HG03064 (cell line): Measurements from ENCODE around the gene LRP10.

Experiments used
- ATAC-seq: cut with Tn5 transposase; IDR thresholded peaks from one replicate; pipeline ENCODE4 v1.9.1; 2021; ENCODE audit warnings: low read depth; ENCODE audit not compliant: unreplicated experiment

The LRP10 gene

DNA sequence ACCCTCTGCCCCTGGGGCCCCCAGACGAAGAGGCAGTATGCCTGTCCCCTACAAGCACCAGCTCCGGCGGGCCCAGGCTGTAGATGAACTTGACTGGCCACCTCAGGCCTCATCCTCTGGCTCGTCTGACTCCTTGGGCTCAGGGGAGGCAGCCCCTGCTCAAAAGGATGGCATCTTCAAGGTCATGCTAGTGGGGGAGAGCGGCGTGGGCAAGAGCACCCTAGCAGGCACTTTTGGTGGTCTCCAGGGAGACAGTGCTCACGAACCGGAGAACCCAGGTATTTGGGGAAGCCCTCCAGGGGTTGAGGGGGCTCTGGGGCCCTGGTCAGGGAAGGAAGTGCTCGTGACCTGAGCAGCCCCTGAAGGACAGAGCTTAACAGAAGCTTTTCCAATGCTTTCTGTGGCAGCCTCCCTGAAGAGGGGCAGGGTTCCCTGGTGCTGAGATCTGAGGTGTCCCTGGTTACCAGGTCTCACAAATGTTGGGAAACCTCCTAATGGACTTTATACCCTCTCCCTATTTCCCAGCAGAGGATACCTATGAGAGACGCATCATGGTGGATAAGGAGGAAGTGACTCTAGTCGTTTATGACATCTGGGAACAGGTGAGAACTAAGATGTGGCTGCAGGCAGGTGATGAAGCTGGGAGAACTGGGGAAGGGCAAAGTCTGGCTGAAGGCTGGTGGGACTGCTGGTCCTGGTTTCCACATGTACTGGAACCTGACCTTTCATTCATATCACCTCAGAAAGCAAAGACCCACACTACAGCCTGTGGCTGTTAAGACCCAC lies 13.4 kb downstream of the LRP10 start:
- no peak for ATAC-seq

DNA sequence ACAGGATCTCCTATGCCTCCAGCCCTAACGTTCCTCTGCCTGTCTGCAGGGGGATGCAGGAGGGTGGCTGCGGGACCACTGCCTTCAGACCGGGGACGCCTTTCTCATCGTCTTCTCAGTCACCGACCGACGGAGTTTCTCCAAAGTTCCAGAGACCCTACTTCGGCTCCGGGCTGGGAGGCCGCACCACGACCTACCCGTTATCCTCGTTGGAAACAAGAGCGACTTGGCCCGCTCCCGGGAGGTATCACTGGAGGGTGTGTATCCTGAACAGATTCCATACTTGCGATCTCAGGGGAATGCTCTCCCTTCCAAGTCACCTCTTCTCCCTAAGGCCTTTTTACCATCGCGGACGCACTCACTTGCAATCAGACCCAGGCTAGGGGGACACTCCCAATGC lies 14.4 kb downstream of the LRP10 start:
- ATAC-seq, result no peak

DNA sequence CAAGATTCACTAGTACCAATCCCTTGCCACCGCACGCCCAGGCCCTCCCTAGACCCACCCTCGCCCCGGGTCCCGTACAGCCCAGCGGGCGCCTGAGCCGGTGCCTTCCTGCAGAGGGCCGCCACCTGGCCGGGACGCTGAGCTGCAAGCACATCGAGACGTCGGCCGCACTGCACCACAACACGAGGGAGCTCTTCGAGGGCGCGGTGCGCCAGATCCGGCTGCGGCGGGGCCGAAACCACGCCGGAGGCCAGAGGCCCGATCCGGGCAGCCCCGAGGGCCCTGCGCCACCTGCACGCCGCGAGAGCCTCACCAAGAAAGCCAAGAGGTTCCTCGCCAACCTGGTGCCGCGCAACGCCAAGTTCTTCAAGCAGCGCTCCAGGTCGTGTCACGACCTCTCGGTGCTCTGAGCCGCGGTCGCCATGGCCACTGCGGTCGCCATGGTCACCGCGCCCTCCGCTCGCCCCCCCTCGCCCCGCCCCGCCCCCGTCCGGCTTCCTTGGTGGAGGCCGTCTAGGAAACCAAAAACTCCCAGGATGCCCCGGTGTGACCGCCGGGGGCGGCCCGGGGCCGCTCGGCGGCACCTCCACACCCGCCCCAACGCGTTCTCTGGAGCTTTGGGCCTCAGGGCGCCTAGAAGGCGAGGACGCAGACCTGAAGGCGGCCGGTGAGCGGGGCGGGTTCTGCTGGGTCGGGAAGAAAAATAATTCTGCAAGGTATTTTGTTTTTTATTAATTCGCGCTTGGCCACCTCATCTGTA lies 15.1 kb downstream of the LRP10 start:
- ATAC-seq, result peak; percentile 45

DNA sequence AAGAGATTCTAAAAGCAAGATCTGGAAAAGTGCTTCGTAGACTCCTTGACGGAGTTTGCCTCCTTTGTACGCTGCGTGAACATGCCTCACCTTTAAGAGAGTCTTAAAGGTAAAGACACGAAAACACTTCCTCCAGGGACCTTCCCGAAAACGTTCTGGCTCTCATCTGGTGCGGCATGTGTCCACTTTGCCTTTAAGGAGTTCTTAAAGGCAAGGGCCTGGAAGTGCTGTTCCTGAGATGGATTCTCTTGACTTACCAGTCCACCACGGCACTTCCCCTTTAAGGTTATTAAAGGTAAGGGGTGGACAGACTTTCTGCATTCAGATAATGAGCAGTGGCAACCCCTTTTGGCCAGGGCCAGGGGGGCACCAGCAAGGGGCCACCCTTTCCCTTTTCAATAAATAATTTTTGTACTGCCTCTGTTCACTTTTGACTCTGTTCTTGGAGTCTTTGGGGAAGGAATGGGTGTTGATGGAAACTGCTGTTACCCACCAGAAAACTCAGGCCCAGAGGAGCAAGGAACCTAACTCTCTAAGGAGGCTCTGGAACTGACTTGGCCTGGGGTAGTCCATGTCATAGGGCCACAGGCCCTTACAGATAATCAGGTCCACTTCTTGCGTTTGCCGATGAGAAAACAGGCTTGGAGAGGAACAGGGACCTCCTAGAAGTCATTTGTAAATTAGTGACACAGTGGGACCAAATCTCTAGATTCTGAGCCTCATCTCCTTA lies 15.9 kb downstream of the LRP10 start:
- ATAC-seq, result peak; percentile 37

DNA sequence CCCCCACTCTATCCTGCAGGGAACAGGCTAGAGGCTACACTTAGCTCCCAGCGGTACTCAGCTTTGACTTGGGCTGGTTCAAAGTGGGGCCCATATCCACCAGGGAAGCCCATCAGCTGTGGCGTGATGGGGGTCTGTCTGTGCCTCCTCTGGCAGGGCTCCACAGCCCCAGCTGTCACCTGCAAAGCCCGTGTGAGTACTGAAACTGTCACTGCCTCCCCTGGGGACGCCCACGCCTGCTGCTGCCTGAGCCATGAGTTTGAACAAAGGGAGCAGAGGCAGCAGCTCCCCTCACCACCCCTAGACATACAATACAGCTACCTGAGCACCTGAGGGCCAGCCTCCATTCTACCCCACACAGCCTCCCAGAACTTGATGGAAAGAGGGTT lies 16.4 kb downstream of the LRP10 start:
- no peak for ATAC-seq

DNA sequence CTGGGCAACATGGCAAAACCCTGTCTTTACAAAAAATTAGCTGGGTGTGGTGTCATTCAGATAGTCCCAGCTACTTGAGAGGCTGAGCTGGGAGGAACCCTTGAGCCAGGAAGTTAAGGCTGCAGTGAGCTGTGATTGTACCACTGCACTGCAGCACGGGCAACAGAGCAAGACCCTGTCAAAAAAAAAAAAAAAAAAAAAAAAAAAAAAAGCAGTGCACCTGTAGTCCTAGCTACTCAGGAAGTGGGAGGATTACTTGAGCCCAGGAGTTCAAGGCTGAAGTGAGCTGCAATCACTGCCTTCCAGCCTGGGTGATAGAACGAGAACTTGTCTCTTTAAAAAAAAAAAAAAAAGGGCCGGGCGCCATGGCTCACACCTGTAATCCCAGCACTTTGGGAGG lies 17.1 kb downstream of the LRP10 start:
- ATAC-seq, result no peak

DNA sequence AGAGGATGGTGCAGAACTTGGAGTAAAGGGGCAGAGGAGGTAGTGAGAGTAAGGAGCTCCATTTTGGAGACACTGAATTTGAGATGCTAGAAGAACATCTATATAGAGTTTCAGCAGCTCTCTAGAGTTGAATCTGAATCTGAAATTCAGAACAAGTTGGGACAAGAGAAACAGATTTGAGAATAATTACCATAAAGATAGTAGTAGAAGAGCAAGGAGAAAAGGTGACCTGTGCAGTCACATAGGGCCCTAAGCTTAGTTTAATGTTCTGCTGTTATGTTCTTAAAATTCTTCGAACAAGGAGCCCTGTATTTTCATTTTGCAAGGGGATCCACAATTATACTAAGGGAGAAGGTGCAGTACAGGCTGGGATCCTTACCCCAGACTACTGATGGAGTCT lies 18.9 kb downstream of the LRP10 start:
- no peak for ATAC-seq

DNA sequence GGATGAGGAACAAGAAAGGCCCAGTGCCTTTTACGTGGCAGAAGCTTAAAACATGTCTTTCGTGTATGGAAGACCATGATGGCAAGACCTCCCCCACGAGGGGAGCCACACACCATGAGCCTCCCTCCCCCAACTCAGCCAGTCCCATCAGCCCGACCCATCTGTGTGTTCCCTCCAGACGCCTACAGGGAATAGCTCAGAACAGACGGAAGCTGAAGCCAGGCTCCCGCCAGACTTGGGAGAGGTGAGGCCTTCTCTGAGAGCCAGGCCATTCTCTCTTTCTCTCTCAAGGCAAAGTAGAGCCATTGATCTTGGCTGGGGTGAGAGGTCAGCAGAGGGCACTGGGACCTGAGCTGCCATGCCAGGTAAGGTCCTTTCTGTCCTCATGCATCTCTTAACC lies 20.9 kb downstream of the LRP10 start:
- no peak for ATAC-seq

DNA sequence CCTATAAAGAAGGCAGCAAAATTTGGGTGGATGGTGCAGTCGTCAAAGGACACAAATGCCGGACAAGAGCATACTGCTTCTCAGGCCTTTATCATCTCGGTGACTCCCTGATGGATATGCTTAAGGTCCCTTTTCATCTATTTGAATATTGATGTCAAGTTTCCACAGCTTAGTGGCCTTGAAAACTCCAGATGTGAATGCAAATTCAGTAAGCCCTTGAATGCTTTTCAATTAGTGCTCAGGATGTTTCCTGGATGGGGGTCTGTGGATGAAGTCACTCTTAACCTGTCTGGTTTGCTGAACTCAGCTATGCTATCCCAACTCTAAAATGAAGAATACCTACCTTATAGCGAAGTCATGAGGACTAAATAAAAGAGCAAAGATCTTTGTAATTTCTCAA lies 22.2 kb downstream of the LRP10 start:
- no peak for ATAC-seq

DNA sequence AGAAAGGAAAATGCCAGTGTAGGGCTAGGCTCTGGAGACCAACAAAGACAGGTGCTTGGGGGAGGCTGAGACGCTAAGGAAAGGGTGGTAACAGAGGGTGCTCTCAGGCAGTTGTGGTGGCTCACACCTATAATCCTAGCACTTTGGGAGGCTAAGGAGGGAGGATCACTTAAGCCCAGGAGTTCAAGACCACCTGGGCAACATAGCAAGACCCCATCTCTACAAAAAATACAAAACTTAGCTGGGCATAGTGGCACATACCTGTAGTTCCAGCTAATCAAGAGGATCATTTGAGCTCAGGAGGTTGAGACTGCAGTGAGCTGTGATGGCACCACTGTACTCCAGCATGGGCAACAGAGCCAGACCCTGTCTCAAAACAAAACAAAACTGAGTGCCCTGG lies 23.9 kb downstream of the LRP10 start:
- no peak for ATAC-seq

DNA sequence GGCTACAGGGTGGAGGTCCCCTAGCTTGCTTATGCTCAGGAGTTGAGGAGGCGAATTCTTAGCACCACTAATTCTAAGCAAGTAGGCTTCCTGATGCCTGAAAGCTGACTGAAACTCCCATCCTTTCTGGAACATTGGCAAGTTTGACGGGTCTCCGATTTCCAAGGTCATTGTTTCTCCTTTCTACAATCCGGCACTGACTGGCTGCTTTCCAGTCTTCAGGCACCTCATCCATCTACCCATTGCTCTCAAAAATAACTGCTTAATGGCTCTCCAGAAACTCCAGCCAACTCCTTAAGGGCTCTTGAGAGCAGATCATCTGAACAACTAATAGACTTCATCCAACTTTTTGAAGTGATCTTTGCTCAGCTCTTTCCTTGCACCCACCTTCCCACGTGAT lies 24.8 kb downstream of the LRP10 start:
- no peak for ATAC-seq

DNA sequence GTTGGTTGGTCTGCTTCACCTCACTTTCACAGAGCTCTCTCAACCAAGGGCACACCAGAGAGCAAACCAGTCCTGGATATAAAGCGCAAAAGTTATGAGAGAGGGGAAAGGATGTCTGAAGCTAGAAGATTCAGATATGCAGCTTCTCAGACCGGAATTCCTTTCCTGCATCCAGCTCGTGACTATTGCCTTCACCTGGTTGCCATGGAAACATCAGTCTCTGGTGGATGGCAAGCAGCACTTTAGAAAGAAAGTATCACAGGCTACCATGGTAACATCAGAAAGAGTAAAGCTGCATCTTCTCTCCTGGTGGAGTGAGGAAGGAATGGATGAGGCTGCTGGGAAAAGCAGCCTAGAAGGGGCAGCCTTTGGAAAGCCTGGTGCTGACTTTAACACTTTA lies 25.2 kb downstream of the LRP10 start:
- ATAC-seq, result no peak

DNA sequence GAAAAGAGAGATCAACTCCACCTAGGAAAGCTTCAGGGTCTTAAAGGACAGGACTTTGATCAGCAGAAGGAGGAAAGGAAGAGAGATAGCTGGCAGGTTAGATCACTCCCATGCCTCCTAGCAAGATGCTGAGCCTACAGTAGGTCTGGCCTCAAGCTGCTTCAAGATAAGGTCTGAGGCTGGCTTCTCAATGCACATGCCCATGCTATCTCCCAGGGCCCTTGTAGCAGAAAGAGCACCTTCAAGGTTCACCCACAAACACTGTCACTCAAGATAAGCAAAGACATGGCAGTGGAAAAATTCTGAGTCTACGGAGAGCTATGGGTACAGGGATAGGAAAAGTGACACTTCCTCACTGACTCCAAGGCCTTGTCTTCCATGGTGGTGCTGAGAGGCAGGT lies 25.8 kb downstream of the LRP10 start:
- no peak for ATAC-seq

DNA sequence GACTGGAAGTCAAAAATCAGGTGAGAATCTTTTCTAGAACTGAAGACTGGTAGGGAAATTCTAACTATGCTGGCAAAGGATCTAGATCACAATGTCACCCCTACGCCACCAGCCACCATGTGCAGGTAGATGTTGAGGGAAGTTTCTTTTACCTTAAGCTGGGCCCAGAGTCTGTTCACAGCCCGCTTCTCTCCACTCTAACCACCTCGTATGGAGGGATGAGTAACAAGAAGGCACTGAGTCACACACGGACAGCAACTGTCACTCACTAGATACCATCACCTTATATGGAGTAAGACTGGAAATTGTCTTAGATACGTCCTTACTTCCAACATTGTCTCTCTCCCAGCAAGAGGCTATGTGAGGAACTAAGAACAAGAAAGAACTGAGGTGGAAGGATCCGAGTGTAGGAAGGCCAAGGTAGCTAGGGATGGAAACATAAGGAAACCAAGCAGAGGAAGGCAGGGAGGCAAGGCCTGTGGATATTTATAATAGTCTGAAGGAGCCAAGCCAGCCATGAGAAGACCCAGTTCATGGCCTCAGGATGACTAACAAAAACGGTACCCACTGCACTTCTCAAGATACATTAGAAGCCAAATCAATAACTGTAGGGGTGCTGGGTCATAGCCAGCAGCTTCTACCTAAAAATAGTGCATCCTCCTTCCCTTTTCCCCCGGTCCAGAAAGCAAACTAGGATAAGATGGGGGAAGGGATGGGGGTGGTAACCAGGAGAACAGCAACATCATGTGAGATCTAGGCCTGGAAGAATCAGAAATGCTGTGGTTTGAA lies 27.0 kb downstream of the LRP10 start:
- no peak for ATAC-seq

DNA sequence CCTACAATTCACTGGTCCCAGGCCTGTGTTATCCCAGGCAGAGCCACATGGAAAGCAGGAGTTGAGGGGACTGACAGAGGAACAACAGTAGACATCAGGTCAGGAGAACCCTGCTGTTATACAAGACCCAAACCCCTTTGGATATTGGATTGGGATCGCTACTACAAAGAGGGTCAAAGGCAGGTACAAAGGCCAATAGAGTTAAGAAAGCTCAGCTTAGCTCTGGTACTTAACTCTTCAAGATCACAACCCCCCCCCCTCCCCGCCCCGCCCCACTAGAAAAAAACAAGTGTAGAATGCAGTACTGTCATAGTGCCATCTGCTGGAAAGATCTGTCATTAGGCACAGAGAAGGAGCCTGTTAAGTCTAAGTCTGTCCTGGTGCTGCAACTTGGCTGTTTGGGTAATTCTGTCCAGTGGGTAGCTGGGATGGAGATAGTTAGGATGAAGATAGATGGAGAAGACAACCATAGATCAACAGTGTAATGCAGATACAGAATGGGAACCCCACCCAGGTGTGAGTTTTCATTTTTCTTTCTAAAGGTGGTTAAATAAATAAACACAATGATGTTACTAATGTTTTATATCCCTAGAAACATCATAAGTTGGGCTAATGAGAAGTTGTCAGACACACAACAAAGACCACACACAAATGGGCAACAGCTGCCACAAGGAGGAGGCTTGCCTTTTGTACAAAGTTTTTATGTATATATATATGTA lies 28.7 kb downstream of the LRP10 start:
- no peak for ATAC-seq

DNA sequence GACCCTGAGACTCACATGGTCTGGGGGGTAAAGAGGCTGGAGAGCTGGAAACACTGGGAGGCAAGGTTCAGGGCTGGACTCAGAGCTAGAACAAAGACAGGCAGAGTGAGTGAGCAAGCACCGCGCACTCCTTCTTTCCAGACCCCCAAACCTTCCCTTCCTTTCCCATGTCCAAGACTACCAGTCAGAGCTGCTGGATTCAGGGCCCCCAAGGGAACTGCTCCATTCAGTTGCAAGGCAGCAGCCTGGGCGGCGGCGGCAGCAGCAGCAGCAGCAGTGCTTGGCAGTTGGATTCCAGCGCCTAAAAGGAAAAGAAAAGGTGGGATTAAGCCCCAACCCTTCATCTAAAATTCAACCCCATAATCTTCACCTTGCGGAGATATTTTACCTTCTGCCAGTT lies 30.3 kb downstream of the LRP10 start:
- ATAC-seq, result no peak

DNA sequence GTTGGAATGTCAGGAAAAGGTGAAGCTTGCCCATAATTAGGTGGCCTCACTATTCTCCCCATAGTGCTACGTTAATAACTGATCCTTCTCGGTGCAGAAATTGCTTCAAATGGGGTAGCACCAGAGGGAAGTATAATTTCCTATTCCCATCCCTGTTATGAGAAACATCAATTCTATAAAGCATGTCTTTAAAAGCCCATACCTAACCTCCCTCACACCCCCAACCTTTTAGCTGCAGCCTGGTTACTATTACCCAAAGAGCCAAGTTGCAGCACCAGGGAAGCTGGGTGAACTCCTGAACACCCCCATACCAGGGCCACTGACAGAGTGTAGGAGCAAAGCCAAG lies 32.2 kb downstream of the LRP10 start:
- no peak for ATAC-seq

DNA sequence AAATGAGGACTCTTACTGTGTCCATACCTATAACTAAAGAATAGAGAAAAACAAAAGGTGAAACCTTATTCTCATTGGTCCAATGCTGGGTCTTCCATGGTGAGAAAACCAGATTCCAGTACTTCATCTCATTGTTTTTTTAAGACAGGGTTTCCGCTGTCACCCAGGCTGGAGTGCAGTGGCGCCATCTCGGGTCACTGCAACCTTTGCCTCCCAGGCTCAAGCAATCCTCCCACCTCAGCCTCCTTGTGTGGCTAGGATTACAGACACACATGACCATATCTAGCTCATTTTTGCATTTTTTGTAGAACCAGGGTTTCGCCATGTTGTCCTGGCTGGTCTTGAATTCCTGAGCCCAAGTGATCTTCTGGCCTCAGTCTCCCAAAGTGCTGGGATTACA lies 34.1 kb downstream of the LRP10 start:
- ATAC-seq, result no peak

DNA sequence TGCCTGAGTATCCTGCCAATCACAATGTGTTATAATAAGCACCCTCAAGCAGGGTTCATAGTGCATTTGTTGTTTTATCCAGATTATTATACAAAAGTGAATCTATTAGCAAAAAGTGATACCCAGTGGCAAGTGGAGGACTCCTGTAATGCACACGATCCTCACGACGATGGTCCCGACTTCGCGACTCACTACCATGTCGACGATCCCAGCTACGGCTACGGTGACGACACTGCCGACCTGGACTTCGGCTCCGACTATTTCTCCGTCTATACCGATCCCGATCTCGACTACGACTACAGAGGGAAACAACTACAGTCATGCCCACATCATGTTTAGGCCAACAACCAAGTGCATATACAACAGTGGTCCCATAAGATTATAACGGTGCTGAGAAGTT lies 34.5 kb downstream of the LRP10 start:
- ATAC-seq, result no peak

DNA sequence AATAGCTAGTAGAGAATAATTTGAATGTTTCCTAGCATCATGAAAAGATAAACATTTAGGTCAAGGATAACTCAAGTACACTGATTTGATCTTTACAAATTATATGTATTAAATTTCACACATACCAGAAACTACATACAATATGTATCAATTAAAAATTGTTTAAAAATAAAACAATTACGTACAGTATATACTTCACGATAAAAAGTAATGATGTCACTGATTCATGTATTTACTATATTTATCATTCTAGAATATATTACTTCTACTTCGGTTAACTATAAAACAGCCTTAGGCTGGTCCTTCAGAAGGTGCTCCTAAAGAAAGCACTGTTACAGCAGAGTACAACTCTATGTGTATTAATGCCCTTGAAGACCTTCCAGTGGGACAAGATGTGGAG lies 35.9 kb downstream of the LRP10 start:
- no peak for ATAC-seq
